Activated T-cell treated with anti-CD3 and anti-CD28 coated beads, Interleukin-2, amount 50 U/mL, for 48 hours (primary cell): Measurements from ENCODE around the gene PAQR3.
"Not testable (repeated sequence)": the region's sequence is repeated elsewhere in the genome, so short reads cannot be mapped to it uniquely, and the experiment has no call there.

ENCODE experiments used
- DNase-seq, 2 experiments: peaks; one replicate each; pipeline ENCODE4 v3.0.0-alpha.2; 2020

Gene PAQR3

DNA sequence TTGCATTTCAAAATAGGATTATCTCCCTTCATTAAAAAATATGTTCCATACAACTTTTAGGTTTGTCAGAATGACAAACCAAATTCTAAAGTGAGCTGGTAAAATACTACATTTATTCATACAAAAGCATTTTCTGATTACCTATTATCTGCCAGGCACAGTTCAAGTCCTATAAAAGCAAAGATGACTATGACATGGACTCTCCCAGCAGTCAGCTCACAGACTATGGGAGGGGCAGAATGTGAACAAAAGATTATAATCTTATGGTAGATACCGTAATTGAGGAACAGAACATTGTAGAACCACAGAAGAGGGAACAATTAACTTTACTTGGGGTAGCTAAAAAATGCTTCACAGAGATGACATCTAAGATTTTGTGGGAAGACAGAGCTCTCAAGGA is 12.4 kb downstream of the PAQR3 start:
- no peak for DNase-seq

- DNase-seq: no peak
Observed at GRCh38 chr4:78923464-78924312, 15.6 kb downstream of the PAQR3 start.

DNA sequence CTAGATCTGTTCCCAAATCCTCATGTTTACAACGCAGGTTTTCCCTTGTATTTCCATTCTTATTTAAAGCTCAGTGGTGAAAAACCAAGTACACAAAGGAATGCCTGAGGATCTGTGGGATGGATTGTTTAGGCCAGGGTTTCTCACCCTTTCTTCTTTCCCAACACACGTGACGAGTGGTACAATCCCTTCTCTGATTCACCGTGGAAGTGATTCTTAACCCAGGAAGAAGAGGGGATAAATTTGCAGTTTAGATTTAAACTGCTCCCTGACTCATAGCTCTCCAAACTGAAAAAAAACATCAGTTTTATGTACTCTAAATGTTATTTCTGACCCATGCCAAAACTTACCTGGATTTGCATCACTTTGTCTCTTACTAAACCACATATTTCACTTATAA is 17.0 kb downstream of the PAQR3 start:
- no peak for DNase-seq

- no peak for DNase-seq
Observed at GRCh38 chr4:78910612-78911011, 28.6 kb downstream of the PAQR3 start.

DNA sequence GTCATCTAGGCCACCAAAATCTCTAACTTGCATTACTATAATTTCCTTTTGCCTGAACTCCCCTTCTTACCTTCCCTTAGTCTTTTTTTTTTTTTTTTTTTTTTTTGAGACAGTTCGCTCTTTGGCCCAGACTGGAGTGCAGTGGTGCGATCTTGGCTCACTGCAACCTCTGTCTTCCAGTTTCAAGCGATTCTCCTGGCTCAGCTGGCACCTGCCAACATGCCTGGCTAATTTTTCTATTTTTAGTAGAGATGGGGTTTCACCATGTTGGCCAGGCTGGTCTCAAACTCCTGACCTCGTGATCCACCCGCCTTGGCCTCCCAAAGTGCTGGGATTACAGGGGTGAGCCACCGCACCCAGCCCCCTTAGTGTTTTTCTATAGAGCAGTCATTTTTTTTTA is 30.3 kb downstream of the PAQR3 start:
- not testable (repeated sequence) for DNase-seq

DNA sequence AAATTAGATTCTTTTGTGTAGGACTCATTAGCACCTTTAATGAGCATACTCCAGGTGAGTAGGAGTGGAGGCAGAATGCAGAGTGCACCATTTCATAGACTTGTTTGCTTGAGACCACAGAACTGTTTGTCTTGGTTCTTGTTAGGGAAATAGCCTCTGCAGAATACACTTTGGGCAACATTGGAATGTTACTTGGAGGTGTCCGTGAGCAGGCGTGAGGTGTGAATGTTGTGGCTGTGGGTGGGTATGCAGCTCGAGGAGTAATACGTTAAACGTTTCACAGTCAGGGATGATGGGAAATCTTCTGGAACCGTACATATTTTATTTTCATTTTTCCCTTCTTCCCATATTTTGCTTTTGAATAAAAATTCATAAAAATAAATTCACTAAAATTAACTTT is 31.6 kb downstream of the PAQR3 start:
- no peak for DNase-seq

DNA sequence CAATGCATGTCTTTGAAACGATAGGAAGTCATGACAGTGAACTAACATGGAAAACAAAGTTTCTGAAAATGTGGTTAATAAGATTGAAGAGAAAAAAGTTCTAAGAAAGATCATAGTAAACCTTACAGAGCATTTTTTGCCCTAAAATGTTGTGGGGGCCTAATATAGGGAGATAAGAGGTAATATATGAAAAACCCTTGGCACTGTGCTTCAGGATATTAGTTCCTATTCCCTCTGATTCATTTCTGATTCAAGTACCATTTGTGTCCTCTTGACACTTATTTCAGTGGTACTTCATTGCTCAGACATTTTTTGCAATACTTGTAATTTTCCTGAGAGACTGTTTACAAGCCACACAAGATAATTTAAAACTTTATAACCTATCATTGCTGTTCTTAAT is 35.1 kb downstream of the PAQR3 start:
- no peak for DNase-seq

- DNase-seq: no peak
Observed at GRCh38 chr4:78902298-78902697, 36.9 kb downstream of the PAQR3 start.

GRCh38 chr4:78901882-78902281 is 37.4 kb downstream of the PAQR3 start:
- no peak for DNase-seq

GRCh38 chr4:78899302-78899701 is 39.9 kb downstream of the PAQR3 start:
- DNase-seq: no peak

DNA sequence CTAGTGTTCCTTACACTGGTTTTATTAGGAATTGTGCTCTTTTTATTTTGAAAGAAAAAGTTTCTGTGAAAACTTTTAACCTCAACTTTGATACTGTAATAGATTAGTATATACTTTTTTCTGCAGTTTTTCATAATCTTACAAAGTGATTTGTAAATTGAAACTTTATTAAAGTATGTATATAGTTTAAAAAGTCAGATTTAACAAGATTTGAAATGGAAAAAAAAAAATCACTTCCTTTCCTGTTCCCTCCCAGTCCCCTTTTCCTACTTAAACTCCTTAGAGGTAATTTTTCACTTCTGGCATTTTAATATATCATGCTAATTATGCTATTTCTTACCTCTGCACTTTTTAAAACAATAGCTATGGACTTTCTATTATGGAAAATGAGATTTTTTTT is 49.3 kb downstream of the PAQR3 start:
- DNase-seq: no peak

DNA sequence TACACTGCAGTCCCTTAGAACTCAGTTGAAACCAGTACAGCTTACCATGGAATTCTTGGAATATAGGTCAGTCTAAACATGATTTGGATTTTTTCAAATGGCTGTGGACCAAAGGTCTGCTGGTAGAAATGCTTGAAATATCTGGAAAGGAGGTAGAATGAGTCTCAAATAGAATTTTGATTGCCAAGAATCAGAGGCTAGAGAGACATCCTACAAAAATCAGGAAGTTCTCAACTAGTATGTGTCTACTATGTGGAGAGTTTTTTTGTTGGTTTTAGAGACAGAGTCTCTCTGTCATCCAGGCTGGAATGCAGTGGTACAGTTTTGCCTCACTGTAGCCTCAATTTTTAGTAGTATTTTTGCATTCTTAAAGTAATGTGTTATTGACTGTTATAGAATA is 53.6 kb downstream of the PAQR3 start:
- no peak for DNase-seq

- DNase-seq: no peak
Observed at GRCh38 chr4:78880874-78881492, 58.3 kb downstream of the PAQR3 start.

GRCh38 chr4:78878031-78878430 is 61.2 kb downstream of the PAQR3 start:
- DNase-seq: no peak

DNA sequence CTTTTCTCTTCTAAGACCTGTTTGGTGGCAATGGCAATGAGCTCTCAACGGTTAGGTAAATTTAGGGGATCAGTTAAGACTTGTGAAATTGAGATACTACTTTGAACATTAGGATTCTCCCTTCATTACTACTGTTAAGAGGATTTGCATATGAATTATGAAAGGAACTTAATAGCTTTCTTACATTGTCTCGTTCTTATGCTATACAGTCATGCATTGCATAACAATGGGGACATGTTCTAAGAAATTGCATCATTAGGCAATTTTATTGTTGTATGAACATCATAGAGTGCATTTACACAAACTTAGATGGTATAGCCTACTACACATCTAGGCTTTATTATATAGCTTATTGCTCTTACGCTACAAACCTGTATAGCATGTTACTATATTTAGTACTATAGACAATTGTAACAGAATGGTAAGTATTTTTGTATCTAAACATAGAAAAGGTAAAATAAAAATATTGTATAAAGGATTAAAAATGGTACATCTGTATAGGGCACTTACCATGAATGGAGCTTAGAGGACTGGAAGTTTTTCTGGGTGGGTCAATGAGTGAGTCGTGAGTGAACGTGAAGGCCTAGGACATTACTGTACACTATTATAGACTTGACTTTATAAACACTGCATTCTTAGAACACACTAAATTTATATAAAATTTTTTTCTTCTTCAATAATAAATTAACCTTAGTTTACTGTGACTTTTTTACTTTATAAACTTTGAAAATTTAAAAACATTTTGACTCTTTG is 62.5 kb downstream of the PAQR3 start:
- no peak for DNase-seq

DNA sequence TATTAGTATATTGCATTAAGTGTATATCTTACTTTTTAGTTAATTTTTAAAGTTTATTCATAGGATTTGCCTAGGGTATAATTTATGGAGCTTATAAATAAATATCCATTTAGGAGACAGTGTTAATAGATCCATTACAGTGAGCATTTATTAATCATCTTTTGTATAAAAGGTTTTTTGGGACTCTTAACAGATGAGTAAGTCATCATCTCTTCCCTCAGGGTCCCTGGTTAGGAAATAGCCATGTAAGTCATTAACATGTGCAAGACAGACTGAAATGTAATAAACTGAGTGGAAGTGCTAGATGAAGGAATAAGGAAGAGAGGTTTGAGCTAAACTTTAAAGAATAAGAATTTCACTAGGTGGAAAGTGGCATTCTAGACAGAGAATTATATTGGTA is 69.2 kb downstream of the PAQR3 start:
- no peak for DNase-seq

DNA sequence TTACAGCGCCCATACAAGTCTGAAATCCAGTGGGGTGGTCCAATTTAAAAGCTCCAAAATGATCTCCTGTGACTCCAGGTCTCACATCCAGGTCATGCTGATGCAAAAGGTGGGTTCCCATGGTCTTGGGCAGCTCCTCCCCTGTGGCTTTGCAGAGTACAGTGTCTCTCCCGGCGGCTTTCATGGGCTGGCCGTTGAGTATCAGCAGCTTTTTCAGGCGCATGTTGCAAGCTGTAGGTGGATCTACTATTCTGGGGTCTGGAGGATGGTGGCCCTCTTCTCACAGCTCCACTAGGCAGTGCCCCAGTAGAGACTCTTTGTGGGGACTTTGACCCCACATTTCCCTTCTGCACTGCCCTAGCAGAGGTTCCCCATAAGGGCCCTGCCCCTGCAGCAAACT is 70.5 kb downstream of the PAQR3 start:
- not testable (repeated sequence) for DNase-seq

- no peak for DNase-seq
Observed at GRCh38 chr4:78865451-78865850, 73.8 kb downstream of the PAQR3 start.

DNA sequence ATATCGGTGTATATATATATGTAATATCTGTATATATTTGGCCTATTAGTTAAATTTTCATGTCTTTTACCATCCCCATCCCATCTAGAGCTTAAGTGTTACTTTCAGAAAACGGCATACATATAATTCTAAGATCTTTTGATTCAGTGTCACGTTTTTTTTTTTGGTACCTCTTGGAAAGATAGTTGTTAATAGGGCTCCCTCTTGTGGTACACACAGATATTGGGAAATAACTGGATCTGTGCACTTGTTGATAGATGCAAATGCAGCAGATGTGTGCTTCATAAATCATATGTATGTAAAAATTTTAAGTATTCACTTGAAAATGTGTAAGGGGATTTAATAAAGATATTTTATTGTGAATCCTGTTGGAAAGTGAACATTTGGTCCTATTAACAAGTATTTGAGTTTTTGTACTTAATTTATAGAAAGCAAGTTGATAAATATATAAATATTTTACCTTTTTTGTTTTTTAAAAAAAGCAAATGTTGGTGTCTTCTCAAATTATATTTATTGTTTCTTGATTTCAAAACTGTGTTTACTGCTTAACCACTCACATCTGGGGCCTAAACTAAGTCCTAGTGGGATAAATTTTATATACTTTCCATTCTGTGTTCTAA is 74.7 kb downstream of the PAQR3 start:
- DNase-seq: no peak

DNA sequence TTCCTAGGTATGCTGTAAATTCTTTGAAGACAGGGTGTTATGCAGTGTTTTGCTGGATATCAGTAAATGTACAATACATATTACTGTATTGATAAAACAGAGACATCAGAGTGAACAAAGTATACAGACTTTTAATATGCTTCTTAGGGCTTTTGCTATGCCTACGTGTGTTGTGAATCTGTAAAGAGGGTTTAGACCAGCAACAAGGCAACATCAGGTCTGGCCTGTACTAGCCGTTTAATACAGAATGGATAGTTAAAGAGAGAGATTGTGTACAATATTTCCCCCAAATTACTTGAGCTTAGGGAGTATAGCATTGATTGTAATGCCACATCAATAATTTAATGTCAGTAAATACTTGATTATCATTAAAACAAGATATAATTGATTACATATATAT is 75.2 kb downstream of the PAQR3 start:
- DNase-seq: no peak

DNA sequence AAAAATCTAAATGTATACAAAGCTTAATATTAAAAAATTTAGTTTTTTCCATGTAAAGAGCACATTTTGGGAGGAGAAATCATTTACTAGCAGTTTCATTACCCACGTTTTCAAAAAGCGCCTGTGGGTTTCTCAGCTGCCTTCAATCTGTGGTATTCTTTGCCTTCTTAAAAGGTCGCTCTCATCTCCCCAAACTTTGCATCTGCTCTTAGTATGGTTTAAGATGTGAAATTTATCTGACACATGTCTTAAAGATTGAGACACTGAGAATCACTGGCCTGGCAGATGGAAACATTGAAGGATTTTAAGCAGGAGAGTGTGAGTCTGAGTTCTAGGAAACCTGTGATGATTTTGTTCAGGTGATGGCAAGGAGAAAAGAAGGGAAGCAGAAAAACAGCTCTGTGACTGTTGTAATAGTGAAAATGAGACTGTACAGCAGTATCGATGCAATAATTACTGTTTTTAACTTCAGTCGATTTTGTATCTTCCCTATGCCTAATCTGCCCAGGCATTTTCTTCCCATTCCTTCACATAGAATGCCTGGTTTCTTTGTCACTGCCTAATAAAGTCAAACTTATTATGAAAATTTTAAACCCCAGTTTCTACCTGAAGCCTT is 75.9 kb downstream of the PAQR3 start:
- no peak for DNase-seq

GRCh38 chr4:78862314-78862737 is 76.9 kb downstream of the PAQR3 start:
- DNase-seq: no peak
